T-helper 22 cell (primary cell): ENCODE data around the gene DDX20.
"Not testable (repeated sequence)": the region's sequence is repeated elsewhere in the genome, so short reads cannot be mapped to it uniquely, and the experiment has no call there.

Source experiments
- DNase-seq: peaks from one replicate; pipeline ENCODE4 v3.0.0-alpha.2; 2020; ENCODE audit warnings: low read depth

DDX20 gene

GRCh38 chr1:111789666-111790316 lies 34.1 kb downstream of the DDX20 start:
- no peak for DNase-seq

DNA sequence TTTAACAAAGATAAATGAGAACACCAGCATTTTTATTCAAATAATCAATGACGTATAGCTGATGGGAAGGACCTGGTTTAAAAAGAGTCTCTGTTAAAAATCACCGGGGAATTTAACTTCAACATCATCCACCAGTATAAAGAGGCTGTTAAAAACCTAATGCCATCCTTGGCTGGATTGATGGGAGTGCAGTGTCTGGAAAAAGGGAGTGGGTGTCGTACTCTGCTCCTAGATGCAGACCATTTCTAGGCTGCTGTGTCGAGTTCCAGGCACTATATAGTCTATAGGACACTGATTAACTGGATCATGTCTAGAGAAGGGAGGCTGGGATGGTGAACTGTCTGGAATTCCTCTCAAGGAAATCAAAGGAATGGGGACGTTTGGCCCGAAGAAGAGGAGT lies 36.1 kb downstream of the DDX20 start:
- no peak for DNase-seq

DNA sequence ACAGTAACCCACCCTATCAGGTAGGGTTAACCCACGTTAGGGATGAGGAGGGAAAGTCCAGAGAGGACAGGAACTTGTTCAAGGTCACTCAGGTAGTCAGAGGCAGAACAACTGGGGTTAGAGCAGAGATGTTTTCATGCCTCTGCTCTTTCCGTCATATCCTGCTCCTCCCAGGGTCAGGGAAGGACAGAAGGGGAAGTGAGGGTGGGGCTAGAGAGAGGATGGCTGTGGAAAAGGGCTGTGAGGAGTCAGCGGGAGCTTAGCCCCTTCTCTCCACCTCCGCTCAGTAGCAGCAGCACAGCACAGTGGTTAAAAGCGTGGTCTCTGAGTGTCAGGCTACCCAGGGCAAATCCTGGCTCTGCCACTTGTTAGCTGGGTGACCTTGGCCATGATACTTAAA lies 36.5 kb downstream of the DDX20 start:
- no peak for DNase-seq

GRCh38 chr1:111793923-111794322 lies 38.2 kb downstream of the DDX20 start:
- no peak for DNase-seq

- no peak for DNase-seq
Observed at GRCh38 chr1:111795401-111795800, 39.7 kb downstream of the DDX20 start.

GRCh38 chr1:111798580-111798979 lies 42.9 kb downstream of the DDX20 start:
- DNase-seq: no peak

- not testable (repeated sequence) for DNase-seq
Observed at GRCh38 chr1:111799722-111800121, 44.0 kb downstream of the DDX20 start.

DNA sequence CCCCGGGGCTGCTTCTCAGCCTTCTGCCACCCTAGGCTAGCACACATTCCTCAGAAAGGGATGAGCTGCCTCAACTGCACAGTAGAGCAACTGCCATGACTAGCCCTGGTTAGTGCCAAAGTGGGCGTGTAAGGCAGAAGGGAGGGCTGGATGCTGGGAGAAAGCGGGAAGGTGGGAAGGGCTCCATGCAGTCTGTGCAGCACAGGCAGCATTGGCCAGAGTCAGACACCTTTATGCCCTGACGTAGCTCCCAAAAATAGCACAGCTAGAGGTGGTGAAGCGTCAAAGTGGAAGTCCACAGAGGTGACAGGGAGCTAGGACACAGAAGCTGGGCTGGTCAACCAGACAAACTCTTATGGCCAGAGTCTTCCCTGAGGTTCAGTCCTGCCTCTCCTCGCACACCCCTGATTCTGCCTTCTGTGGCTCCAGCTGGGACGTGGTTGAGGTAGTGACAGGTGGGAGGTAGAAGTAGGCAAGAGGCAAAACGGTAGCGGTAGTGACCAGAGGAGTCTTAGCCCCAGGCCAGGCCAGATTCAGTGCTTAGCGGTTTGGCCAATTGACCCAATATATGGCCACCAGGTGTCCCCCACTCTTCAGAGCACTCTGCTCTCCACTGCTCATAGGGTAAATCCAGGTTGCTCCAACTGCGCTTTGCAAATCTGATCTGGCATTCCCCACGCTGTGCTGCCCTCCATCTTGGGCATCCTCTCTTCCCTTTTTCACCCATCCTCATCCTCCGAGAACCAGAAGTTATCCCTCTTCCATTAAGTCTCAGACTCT lies 45.6 kb downstream of the DDX20 start:
- DNase-seq: no peak

GRCh38 chr1:111802110-111802509 lies 46.4 kb downstream of the DDX20 start:
- DNase-seq: no peak

DNA sequence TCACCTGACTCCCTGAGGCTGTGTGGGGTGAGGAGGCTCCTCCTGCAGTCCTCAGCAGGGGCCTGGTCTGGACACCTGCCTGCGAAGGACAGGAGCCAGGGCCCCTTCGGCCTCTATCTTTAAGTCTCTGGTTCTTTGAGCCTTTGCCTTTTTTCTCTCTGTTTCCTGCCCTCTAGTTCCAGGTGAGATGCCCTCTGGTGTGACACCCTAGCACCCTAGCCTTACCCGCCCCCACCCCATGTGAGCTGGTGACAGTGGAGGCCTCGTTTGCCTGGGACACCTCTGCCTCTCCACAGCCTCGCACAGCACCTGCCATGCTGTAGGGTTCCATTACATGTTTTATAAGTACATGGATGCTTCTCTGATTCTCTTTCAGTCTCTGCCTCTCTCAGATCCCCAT lies 47.3 kb downstream of the DDX20 start:
- DNase-seq: no peak

GRCh38 chr1:111803951-111804350 lies 48.2 kb downstream of the DDX20 start:
- DNase-seq: no peak

DNA sequence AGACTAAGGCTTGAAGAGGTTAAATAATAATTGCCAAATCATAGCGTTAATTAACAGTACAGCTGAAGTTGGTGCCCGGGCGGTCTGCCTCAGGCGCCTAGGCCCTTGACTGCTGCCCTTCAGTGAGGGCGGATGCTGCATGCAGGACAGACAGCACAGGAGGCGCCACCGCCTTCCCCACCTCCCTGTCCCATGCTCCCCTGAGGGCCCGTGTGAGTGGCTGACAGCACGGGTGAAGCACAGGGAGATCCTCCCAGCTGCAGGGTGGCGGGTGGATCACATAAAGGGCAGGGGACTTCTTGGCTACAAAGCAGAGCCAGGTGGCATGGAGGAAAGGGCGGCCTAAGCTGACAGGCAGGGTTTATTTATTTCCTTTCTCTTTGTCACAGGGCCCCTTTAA lies 49.1 kb downstream of the DDX20 start:
- no peak for DNase-seq

DNA sequence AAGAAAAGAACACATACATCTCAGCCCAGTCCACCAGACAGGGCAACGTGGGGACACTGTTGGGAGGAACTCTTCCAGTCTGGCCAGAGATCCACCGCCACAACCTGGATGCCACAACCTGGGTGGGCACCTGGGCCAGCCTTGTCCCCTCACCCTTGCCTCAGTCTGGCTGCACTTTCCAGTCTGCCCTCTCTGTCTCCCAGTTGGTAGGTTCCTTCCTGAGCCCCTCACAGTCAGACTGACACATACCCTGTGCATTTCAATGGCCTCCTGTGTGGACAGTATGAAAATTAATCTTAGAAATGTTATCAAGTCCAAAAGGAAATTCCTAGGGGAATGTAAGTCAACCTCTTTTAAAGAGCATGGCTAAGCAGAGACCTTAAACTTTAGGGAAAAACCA lies 49.5 kb downstream of the DDX20 start:
- DNase-seq: no peak

DNA sequence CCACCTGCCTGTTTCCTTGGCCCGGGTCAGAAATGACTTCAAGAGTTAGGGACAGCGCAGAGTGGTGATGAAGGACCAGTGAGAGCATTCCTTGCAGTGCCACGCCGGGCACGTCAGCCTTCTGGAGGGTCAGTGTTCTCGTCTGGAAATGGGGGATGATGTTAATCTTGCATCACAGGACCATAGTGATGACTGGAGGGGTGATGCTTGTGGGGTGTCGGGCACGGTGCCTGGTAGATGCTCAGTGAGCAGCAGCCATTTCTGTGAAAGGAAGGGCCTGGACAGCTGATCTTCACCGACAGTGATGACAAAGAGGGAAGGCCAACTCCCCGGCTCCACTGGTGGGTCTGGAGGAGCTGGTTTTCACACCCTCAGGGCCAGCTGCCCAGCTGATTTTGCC lies 56.2 kb downstream of the DDX20 start:
- DNase-seq: no peak

DNA sequence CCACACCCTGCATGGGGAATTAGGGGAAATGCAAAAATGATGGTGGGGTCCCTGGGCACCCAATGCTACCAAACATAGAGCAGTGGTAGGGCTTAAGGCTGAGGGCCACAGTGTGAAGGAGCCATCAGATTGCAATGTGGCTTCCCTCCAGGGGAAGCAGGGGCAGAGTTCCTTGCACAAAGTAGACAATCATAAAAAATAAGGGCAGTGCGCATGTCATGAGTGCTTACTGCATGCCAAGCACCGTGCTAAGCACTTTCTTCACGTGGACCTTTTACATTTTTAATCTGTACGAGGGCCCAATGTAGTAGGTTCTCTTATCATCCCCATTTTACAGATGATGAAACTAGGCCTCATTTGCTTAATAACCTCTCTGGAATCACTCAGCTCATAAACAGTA lies 56.6 kb downstream of the DDX20 start:
- no peak for DNase-seq

- no peak for DNase-seq
Observed at GRCh38 chr1:111813440-111814304, 58.0 kb downstream of the DDX20 start.

DNA sequence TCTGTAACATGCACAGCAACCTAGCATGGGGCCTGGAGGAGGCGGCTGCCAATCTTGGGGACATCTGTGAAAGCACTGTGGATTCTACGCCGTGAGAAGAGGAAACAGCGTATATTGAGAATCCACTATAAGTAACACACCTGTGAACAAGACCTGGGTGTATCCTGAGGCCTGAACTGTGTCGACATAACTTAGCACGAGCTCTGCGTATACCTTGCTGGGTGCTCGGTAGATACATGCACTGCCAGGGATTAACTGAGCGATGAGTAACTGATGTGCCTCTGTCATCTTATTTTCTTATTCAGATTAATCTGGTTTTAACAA lies 58.6 kb downstream of the DDX20 start:
- no peak for DNase-seq

DNA sequence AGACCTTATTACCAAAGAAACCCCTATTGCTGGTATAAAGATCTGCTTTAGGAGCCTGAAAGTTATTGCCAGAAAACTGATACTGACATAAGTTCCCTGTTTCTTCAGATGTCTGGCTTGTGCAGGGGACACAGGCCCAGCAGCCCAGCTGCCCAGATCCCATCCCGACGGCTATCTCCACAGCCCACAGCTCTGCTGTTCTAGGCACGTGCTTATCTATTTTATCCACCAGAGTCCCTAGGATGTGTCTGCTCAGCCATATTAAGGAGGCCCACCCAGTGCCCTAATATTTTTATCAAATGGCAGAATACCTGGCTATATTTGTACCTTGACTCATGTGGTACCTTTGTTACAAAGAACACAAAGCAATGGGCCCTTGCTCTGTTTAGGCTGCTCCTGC lies 58.9 kb downstream of the DDX20 start:
- DNase-seq: no peak
